Vein endothelial cell (primary cell): ENCODE results near the gene ZNG1C. TPM values are rescaled to one million over a fixed set of nuclear protein-coding genes. Genes with fewer than 3 reads are reported as not detected.

Experiments used
- total RNA-seq: library from RNA; depleted of rRNA; stranded (reverse); fragments of >200 nt; gene quantifications from 2 replicates; pipeline ENCODE4 v1.2.3, GENCODE V29; 2012

ZNG1C gene
- total RNA-seq, result 17.0 and 28.4 TPM in 2 replicates

DNA sequence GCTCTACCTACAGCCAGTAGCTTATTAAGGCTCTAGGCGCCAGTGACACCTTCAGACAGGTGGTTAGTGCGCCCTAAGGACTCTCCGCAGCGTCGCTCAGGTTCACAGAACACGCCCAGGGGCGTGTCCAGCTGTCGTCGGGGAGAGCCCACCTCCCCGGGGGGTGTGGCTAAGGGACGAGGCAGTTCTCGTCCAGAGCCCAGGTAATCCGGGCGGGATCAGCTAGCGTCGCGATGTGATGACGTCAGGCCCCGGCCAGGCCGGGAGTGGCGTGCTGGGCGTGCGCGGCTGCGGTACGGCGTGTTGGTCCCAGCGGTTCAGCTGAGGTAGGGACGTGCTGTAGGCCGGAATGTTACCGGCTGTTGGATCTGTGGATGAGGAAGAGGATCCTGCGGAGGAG lies at the start of gene ZNG1C:
ZNG1C (plus strand) TSS at position 301 of the 400 bp plus-strand sequence; CDS start at position 350, 49 bp downstream.

DNA sequence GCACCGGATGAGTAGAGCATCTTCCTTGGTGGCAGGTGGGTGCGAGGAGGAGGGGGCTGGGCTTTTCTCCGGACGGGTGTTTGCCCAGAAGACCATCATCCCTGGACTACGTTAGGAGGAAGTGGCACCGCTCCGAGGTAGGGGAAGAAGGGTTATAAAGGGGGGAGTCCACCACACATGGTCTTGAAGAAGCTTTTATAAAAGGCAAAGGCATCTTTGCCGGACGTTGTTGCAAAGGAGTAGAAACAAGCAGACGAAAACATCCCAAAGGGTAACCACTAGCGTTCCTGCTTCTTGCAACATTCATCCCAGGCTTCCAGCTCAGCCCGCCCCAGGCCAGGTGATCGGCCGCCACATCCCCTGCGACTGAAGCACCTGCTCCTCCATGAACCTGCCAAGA lies 60.8 kb downstream of the ZNG1C start, which contains the start of gene FOXD4L3:
FOXD4L3 (plus strand) TSS at position 301 of the 400 bp plus-strand sequence; CDS start at position 386, 85 bp downstream.

Other genes with a start within 250 kb of the ZNG1C start
- not detected in 2 replicates for gene FOXD4L3, start 60.9 kb downstream of the ZNG1C start, total RNA-seq
- gene PGM5, start 114.6 kb downstream of the ZNG1C start, total RNA-seq, result 3.2 and 4.9 TPM in 2 replicates